Measurements from ENCODE around the gene RORB.
"Not testable (repeated sequence)": the region's sequence is repeated elsewhere in the genome, so short reads cannot be mapped to it uniquely, and the experiment has no call there.

RORB gene

GRCh38 chr9:74517188-74517587 is 20.1 kb downstream of the RORB start:
- no peak for DNase-seq

- DNase-seq: no peak
Observed at GRCh38 chr9:74519419-74519818, 22.3 kb downstream of the RORB start.

GRCh38 chr9:74521009-74521408 is 23.9 kb downstream of the RORB start:
- no peak for DNase-seq

GRCh38 chr9:74524289-74524688 is 27.2 kb downstream of the RORB start:
- DNase-seq: no peak

- no peak for DNase-seq
Observed at GRCh38 chr9:74526215-74526614, 29.1 kb downstream of the RORB start.

- no peak for DNase-seq
Observed at GRCh38 chr9:74527718-74528117, 30.6 kb downstream of the RORB start.

GRCh38 chr9:74528207-74528606 is 31.1 kb downstream of the RORB start:
- DNase-seq: no peak

GRCh38 chr9:74530458-74530857 is 33.3 kb downstream of the RORB start:
- DNase-seq: not testable (repeated sequence)

GRCh38 chr9:74533253-74533652 is 36.1 kb downstream of the RORB start:
- no peak for DNase-seq

- no peak for DNase-seq
Observed at GRCh38 chr9:74534841-74535240, 37.7 kb downstream of the RORB start.

- DNase-seq: no peak
Observed at GRCh38 chr9:74543145-74543544, 46.0 kb downstream of the RORB start.

GRCh38 chr9:74551266-74551665 is 54.1 kb downstream of the RORB start:
- no peak for DNase-seq

GRCh38 chr9:74554751-74555419 is 57.8 kb downstream of the RORB start:
- no peak for DNase-seq

GRCh38 chr9:74555565-74555964 is 58.4 kb downstream of the RORB start:
- DNase-seq: no peak

- DNase-seq: no peak
Observed at GRCh38 chr9:74556685-74557084, 59.5 kb downstream of the RORB start.

GRCh38 chr9:74557571-74557970 is 60.4 kb downstream of the RORB start:
- DNase-seq: no peak

- no peak for DNase-seq
Observed at GRCh38 chr9:74562611-74563010, 65.5 kb downstream of the RORB start.

GRCh38 chr9:74570879-74571512 is 73.9 kb downstream of the RORB start:
- no peak for DNase-seq

- no peak for DNase-seq
Observed at GRCh38 chr9:74573640-74574191, 76.6 kb downstream of the RORB start.

GRCh38 chr9:74576176-74576575 is 79.0 kb downstream of the RORB start:
- no peak for DNase-seq

GRCh38 chr9:74577956-74578355 is 80.8 kb downstream of the RORB start:
- DNase-seq: no peak

GRCh38 chr9:74589576-74589975 is 92.4 kb downstream of the RORB start:
- no peak for DNase-seq

GRCh38 chr9:74595286-74595685 is 98.2 kb downstream of the RORB start:
- no peak for DNase-seq

- no peak for DNase-seq
Observed at GRCh38 chr9:74598874-74599273, 101.7 kb downstream of the RORB start.

Data from effector CD4-positive, alpha-beta T cell (primary cell).